Measurements from ENCODE around the gene IMMP1L.

Gene IMMP1L

DNA sequence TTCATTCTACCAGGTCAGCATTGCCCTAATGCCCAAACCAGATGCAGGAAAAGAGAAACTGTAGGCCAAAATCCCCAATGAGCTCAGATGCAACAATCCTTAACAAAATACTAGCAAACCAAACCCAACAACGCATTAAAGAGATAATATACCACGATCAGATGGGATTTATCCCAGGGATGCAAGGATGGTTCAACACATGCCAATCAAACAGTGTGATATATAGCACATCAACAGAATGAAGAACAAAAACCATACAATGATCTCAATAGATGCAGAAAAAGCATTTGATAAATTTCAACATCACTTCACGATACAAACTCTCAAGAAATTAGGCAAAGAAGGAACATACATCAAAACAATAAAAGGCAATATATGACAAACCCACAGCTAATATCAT is 45.0 kb downstream of the IMMP1L start:
- no peak for DNase-seq

DNA sequence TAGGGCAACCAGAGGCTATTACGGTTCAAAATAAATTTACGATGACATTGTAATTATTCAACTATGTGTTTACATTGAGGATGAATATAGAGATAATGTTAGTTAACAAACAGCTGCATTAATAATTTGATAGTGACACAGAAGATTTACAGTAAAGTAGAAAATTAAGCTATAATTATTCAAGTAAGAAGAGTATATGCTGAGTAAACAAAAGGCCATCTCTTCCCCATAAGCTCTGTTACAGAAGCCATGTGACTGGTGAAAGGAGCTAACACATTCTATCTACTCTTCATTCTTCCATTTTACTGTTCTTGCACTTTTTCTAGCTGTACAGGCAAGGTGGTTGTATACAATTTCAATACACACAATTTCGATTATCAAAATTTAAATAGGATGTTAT is 54.2 kb downstream of the IMMP1L start:
- DNase-seq = no peak

DNA sequence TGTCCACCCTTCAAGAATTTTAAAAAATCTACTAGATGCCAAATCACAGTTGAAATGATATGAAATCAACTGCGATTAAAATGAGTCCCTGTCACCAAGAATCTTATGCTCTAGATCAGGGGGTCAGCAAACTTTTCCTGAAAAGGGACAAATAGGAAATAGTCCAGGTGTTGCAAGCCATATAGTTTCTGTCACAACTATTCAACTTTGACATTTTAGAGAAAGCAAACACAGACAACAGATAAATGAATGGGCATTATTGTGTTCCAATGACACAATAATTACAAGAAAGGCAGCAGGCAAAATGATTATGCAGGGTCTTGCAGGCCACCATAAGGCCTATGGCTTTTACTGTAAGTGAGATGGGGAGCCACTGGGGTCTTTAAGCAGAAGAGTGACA is 58.6 kb downstream of the IMMP1L start:
- DNase-seq = no peak

DNA sequence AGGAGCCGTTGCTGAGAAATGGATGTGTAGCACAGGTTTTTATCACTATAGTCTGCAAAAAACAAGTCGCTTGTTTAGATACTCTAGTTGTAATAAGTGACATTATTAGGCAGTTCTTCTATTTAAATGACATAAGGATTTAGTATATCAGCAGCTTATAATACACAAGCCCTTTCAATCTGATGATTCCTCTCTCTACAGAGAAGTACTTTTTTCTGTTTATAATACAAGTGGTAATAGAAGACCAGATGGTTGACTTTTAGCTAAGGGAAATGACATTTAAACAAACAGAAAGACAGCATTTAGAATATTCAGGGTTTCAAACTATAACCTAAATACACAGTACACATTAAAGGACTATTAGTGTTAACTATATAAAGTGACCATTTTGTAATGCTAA is 60.4 kb downstream of the IMMP1L start:
- DNase-seq = no peak

DNA sequence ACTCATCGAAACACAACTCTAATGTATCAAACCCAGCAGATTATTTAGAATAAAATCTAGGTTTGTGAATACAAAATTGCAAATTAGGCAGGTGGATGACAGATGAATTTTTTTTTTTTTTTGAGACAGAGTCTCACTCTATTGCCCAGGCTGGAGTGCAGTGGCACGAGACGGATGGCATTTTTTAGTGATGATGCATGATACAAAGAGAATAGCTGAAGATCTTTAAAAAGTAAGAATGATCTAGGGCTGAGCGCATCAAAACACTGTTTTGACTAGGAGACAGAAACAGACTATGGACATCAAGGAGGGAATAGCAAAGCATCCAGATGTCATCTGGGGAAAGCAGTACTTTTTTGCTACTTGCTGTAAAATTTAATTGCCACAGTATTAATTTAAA is 63.8 kb downstream of the IMMP1L start:
- no peak for DNase-seq

DNA sequence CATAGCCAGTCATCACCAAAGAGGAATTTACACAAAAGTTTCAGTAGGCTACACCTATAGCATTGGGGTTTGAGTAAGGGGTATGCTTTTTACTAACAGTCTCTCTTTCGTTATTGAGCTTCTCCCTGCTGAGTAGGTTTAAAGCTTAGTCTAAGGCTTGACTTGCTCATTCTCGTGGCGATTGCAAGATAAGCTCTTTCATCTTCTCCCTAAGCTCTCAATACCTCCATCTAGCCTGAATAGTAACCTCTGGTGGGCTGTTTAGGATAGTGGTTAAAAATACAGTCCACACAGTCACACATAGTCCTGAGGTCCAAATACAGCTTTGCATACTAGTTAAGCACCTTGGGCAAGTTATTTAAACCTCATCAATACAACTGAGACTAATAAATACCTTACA is 65.6 kb downstream of the IMMP1L start:
- no peak for DNase-seq

DNA sequence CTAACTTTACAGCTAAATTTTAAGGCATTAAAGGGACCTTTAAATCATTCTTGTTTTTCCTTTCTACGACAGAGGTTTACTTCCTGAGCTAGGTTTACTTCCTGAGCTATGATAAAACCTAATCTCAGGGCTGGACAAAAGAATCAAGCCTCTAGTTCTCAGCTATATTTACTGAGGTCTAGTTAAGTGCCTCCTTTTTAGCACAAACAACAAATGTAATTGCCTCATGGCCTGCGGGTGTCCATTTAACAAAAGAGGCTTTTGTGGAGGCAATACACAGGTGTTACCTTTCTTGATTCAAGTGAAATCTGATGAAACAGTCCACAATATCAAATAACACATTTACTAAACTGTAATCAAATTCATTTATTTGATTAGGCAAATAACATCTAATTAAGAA is 67.3 kb downstream of the IMMP1L start:
- DNase-seq = no peak

DNA sequence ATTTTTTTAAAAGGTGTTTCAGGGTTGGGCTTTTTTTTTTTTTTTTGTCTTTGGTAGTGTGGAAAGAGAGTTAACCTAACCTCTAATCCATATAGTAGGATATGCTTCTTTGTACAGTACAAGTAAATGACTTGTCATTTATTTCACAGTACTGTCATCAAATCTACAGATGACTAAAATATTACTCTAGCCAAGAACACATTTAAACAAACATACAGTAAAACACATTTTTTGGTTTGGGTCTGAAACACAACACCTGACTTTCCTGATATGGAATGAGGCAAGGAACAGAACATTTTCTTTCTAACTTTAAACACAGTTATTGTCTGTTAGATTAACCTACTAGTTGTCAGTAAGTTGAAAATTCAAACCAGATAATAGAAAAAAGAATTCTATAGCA is 68.1 kb downstream of the IMMP1L start:
- no peak for DNase-seq

DNA sequence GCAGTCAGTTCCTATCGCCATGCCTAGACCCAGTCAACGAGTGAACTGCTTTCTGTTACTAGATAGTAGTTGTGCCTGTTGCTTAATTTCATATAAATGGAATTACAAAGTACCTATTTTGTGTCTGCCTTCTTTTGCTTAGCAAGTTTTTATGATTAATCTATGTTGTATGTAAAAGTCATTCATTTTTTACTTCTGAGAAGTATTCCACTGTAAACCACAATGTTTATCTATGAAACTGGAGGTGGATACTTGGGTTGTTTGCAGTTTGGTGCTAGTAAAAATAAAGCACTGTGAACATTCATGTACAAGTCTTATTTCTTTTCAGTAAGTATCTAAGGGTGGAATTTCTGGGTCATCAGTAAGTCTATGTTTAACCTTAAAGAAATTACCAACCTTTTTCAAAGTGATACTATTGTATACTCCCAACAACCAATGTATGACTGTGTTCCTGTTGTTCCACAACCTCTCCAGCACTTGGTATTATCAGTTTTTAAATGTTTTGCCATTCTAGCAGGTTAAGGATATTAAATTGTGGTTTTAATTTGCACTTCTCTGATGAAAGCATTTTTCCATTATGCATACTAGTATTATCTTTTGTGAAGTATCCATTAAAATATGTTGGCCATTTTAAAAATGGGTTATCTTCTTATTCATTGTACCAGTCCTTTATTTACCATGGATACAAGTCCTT is 71.5 kb downstream of the IMMP1L start:
- no peak for DNase-seq

DNA sequence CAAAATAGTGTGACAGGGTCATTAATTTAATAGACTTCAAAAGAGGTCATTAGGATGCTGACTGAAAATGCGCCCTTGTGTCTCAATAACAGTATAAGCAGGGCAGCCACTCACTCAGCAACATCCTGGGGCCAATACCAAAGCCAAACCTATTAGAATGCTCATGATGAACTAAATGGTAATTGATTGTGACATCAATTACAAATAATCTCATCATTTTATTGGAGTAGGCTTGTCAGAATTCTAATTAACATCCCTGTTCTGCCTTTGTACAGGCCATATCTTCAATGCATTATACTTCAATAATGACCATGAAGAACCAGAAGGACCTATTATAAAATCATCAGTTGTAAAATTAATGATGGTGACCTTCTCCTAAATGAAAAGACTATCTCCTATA is 75.6 kb downstream of the IMMP1L start:
- no peak for DNase-seq

DNA sequence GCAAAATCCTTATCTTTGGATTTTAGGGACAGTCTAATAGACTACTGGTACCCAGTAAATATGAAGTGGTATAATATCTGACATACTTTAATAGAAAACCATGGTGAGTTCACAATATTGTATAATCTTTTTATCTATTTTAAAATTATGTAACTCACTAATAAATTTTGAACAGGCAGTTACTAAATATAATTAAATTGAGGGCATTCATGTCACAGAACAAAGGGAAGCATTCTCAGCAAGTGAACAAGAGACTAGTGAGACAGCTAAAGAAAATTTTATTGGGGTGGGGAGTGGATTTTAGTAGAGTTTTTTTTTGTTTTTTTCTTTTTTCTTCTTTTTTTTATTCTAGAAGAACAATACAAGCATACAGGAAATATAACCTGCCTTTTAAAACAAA is 84.8 kb downstream of the IMMP1L start:
- DNase-seq = no peak

DNA sequence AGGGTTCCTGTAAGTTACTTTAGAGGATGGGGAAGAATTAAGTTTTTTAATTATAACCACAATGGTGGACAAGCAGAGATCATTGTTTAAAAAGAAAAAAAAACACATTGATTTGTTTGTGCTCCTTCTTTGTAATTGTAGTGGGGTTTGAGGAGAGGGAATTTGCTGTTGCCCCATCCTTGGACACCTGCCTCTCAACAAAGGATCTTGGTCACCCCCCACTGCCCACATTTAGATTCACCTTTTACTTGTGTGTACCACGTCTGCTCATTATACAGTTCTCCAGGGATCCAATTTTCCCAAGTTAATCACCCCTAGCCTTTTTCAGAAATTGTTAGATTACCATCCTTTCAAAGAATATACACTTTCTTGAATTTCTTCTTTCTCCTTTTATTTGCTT is 86.7 kb downstream of the IMMP1L start:
- no peak for DNase-seq

DNA sequence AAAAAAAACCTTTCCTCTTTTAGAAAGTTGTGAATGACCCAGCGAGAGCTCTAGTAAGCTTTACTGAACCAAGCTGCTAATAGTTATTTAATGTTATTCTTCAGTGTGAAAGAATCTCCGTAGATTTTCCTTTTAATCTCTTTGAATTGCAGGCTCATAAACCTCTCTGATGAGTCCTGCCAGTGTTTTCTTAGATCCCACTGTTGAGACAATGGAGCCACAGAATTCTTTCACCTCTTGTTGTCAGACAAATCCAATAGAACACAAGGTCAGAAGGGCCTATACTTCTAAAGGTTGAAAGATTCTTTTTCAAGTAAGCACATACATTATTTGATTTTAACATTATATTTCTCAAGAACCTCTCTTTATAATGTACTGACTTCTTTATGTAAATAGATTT is 87.6 kb downstream of the IMMP1L start:
- no peak for DNase-seq

DNA sequence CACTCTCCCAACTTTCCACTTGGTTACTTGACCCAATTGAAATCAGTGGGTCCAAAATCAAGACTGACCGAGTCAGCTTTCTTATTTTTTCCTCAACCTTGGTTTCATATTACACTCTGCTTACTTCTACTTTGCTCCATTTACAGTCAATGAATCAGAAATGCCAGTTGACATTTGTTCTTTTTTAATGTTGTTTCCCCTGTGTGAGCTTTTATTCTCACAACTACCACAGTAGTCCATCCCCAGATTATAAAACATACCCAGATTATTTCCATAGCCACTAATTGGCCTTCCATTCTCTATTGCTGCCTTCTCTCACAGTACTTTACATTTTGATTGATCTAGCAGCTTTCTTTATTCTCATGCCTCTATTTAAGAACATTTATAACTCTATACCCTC is 89.8 kb downstream of the IMMP1L start:
- no peak for DNase-seq

DNA sequence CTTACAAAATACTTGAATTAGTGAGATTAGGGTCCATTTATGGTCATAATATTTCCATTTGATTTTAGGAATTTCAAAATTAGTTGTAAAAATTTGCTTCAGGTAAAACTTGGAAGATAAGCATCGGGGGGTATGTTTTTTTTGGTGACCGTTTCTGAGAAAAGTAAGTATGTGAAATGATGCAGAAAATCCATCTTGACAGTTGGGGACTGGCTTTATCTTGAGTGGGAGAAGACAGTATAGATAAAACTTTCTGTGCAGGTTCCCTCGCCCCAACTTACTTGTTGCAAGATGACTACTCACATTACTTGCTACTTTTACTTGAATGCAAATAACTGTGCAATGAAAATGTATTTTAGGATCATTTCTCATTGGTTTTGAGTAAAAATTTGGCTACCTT is 90.3 kb downstream of the IMMP1L start:
- no peak for DNase-seq

DNA sequence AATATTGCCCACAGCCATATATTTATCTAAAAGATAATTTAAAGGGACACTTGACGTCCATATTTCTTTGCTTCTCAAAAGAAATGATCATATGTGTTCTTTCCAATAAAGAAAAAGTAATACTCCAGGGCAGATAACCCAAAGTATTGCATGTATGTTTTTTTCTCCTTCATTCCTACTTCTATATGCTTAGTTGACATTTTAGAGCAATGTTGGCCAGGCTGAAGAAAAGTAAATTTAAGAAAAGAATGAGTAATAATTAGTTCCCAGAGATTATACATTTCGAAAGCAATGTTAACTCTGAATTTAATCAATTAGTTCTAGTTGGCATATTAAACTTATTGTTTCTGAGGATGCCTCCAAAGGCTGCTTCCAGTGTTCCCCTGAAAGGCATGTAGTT is 91.6 kb downstream of the IMMP1L start:
- no peak for DNase-seq

DNA sequence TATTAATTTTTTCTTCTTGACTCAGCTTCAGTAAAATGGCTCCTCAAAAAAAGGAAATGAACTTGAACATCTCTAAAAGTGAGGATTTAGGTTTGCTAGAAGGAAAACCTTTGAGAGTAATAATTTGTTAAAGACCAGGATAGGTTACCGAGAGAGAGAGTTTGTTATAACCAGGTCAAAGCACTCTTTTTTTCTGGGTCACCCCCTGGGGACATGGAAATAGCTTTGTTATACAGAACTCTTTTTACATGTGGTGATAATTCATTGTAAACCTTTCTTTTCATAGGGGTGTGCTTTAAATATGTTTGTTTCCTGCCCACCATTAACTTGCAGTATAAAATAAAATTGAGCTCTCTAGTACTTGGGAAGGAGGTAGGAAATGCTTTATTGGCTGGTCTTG is 92.1 kb downstream of the IMMP1L start:
- no peak for DNase-seq

DNA sequence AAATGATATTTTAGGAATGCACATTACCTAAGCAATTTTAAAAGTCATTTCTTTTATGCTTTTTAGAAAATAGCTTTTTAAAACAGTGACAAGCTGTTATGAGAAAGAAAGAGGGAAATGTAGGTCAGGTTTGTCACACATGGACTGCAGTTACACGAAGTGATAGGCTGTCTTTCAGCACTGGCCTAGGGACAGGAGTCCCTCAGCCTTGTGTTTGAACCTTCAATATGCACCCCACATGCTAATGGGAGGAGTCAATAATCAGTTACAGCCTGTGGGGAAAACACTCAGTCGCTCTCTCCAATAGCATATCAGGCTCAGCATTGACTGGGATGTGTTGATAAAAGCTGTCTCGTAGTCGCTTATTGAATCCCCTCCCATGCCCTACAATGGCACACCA is 94.0 kb downstream of the IMMP1L start:
- no peak for DNase-seq

DNA sequence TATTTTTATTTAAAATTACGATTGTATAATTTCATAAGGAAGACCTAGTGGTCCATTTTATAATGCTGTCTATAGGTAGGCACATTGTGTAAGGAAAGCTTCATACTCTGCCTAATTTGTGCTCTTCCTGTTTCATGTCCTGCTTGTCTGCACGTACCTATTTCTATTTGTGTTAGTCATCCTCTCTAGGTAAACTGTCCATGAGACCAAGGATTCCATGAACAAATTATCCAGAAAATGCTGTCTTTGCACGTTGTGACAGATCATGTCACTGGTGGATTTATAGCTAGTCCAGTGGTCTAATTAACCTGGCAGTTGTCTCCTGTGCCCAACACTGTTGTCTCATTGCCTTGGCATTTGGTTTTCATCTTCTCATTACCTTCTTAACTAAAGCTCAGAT is 95.1 kb downstream of the IMMP1L start:
- DNase-seq = no peak

DNA sequence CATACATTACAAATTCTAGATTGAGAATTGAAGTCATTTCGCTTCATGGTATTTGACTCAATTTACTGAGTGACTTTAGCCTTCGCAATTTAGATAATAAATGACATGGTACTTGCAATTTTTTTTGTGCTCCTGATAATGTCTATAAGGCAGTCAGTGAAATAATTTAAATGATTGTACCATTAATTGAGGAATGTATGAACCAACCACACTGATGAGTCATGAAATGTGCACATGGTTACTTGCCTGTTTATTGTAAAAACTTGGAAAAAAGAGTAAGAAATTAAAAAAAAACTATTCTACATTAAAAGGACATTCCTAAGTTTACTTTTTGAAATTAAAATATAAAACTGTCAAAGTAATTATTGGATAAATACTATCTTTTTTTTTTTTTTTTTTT is 96.5 kb downstream of the IMMP1L start:
- DNase-seq = no peak

DNA sequence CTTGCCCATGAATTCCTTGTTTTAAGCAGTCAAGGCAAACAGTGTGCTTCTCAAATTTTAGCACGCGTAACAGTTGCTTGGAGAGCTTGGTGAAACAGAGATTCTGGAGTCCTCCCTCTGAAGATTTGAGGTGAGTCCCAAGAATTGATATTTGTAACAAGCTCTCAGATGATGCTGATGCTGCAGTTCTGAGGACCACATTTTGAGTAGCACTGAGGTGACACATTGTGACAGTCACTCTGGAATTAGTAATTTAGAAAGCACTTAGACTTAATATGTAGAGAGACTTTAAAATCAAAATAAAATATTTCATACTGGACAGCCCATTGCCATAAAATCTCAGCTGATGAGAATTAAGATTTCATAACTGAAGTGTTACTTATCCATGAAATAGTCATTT is 101.2 kb downstream of the IMMP1L start:
- no peak for DNase-seq

DNA sequence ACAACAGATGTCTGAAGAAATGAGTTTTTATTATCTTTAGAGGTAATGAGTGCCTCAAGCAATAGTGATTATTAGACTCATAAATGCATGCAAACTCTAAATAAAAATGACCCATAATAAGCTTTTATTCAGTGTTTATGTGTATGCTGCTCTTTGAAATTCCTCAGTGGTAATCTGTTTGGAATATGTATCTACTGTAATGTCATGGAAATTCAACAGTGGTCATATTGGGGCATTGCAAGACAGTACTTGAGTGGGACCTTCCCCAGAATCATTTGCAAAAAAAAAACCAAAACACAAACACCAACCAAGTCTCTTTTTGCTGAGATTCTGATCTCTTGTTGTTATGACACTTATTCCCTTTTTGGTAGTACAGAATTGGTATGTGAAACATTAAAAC is 104.8 kb downstream of the IMMP1L start:
- DNase-seq = no peak

DNA sequence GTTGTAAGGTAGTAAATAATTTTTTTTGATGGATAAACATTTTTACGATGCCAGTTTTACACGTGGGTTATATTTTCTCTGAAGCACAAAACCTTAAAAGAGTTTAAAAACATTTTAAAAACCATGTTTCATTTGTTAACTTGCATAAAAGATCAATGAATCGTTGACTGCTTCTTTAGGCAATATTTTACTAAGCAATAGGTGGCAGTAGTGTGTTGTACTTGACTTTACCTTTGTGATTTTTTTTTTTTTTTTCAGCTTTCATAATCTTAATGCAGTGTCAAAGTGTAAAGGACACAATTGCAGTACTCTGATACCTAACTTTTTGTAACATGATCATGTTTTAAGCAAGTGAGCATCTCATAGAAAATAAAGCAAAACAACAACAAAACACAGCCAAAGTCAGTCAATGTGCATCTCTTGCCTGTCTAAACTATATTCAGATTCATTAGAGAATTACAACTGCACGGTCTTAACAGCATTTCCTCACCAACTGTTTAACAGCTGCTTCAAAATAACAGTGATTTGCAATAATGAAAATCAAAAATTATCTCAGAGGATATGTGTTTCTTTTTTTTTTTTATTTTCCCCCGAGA is 112.1 kb downstream of the IMMP1L start:
- no peak for DNase-seq

DNA sequence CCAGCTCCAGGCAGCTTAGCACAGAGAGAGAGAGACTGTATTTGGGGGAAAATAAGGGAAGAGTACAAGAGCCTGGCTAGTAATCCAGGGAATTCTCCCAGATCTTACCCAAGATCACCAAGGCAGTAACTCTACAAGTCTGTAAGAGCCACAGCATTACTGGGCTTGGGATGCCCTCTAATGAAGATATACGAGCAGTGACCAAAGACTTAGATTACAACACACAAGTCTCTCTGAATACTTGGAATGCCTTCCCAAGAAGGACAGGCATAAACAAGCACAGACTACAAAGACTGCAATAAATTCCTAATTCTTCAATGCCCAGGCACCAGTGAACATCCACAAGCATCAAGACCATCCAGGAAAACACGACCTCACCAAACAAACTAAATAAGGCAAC is 122.0 kb downstream of the IMMP1L start:
- no peak for DNase-seq

DNA sequence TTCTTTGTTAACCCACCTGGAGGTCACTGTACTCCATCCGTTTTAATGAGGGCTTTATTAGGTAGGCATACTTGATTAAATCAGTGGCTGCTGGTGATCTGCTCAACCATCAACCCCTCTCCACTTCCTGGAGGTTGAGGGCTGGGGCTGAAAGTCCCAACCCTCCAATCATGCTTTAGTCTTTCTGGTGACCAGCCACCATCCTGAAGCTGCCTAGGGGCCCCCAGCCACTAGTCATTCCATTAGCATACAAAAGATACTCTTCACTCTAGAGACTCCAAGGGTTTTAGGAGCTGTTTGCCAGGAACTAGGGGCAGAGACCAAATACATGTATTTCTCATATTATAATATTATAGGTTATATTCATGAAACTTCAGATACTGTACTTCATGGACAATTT is 126.3 kb downstream of the IMMP1L start:
- DNase-seq = no peak
